ENCODE measurements around the gene SLC7A7.
"Not testable (repeated sequence)": the region's sequence is repeated elsewhere in the genome, so short reads cannot be mapped to it uniquely, and the experiment has no call there.

SLC7A7 gene

GRCh38 chr14:22740020-22740419 is 75.2 kb downstream of the SLC7A7 start:
- no peak overlapping the region for H3K27ac Mint-ChIP-seq
- peaks cover 7% of the 10 kb centered on the region for H3K27me3 Mint-ChIP-seq
- DNase-seq (no peak), ATAC-seq (no peak)
- no peaks in the 10 kb centered on the region for H3K9me3 Mint-ChIP-seq
- H3K4me3 Mint-ChIP-seq, result no peak overlapping the region
- peaks cover 10% of the 10 kb centered on the region for H3K4me1 Mint-ChIP-seq
- H3K36me3 Mint-ChIP-seq (ENCODE audit: low read depth), result no peaks in the 10 kb centered on the region

DNA sequence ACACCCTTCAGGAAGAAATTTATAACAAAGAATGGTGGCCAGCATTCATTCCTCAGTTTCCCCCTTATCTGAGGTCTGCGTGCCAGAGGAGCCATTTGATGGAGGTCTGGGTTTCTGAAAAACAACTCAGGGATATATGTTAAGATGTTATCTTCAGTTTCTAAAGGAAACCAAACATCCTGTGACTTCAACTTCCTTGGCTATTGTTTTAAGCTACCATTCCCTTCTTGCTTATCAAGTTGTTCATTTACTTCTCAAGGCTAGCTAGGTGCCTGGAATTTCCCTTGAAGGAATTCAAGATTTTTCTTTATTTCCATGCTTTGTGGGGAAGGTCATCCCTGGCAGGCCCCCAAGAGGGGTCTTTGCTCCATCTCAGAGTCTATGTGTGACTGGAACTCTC is 75.8 kb downstream of the SLC7A7 start:
- ATAC-seq (no peak), DNase-seq (no peak)
- Mint-ChIP-seq H3K36me3 (ENCODE audit: low read depth) (no peaks in the 10 kb centered on the region), H3K4me1 (peaks cover 10% of the 10 kb centered on the region), H3K9me3 (no peaks in the 10 kb centered on the region), H3K4me3 (no peak overlapping the region), H3K27ac (no peak overlapping the region), H3K27me3 (peaks cover 7% of the 10 kb centered on the region)

GRCh38 chr14:22737052-22737451 is 78.2 kb downstream of the SLC7A7 start:
- ATAC-seq (peak; percentile 98), DNase-seq (peak; percentile 29)

GRCh38 chr14:22736384-22736783 is 78.9 kb downstream of the SLC7A7 start:
- not testable (repeated sequence) for ATAC-seq; H3K9me3 Mint-ChIP-seq; H3K27me3 Mint-ChIP-seq; H3K36me3 Mint-ChIP-seq (ENCODE audit: low read depth); DNase-seq; H3K4me3 Mint-ChIP-seq; H3K27ac Mint-ChIP-seq
- peaks cover 10% of the 10 kb centered on the region for H3K4me1 Mint-ChIP-seq

More at GRCh38 chr14:22737052-22737451, 78.2 kb downstream of the SLC7A7 start:
- H3K27ac Mint-ChIP-seq, result peak overlapping the region; percentile 57
- H3K36me3 Mint-ChIP-seq (ENCODE audit: low read depth), result no peaks in the 10 kb centered on the region
- H3K9me3 Mint-ChIP-seq, result no peaks in the 10 kb centered on the region
- peaks cover 7% of the 10 kb centered on the region for H3K27me3 Mint-ChIP-seq
- peaks cover 10% of the 10 kb centered on the region for H3K4me1 Mint-ChIP-seq
- no peak overlapping the region for H3K4me3 Mint-ChIP-seq

- no peak for DNase-seq
- H3K27ac Mint-ChIP-seq, result no peak overlapping the region
- no peak for ATAC-seq
- peaks cover 10% of the 10 kb centered on the region for H3K4me1 Mint-ChIP-seq
- peaks cover 5% of the 10 kb centered on the region for H3K27me3 Mint-ChIP-seq
- no peaks in the 10 kb centered on the region for H3K9me3 Mint-ChIP-seq
- H3K36me3 Mint-ChIP-seq (ENCODE audit: low read depth), result no peaks in the 10 kb centered on the region
- no peak overlapping the region for H3K4me3 Mint-ChIP-seq
Observed at GRCh38 chr14:22735096-22735495, 80.1 kb downstream of the SLC7A7 start.

DNA sequence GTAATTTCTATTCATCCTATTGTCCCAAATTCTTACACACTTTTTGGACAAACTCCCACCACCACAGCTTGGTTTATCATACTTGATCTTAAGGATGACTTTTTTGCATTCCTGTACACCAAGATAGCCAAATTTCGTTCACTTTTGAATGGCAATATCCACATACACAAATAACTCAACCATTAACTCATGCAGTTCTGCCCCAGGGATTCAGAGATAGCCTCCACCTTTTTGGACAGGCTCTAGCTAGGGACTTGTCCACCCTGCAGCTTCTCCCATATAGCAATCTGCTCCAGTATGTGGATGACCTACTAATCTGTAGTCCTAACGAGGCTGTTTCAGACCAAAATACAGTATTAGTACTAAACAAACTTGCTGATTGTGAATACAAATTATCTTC is 81.4 kb downstream of the SLC7A7 start:
- Mint-ChIP-seq H3K4me1 (peaks cover 9% of the 10 kb centered on the region), H3K4me3 (no peak overlapping the region), H3K9me3 (no peaks in the 10 kb centered on the region), H3K27me3 (peaks cover 5% of the 10 kb centered on the region), H3K27ac (no peak overlapping the region), H3K36me3 (ENCODE audit: low read depth) (no peaks in the 10 kb centered on the region)
- ATAC-seq (no peak), DNase-seq (no peak)

GRCh38 chr14:22732062-22732461 is 83.2 kb downstream of the SLC7A7 start:
- H3K27ac Mint-ChIP-seq; DNase-seq; H3K4me1 Mint-ChIP-seq; H3K9me3 Mint-ChIP-seq; ATAC-seq; H3K27me3 Mint-ChIP-seq; H3K4me3 Mint-ChIP-seq; H3K36me3 Mint-ChIP-seq (ENCODE audit: low read depth): not testable (repeated sequence)

DNA sequence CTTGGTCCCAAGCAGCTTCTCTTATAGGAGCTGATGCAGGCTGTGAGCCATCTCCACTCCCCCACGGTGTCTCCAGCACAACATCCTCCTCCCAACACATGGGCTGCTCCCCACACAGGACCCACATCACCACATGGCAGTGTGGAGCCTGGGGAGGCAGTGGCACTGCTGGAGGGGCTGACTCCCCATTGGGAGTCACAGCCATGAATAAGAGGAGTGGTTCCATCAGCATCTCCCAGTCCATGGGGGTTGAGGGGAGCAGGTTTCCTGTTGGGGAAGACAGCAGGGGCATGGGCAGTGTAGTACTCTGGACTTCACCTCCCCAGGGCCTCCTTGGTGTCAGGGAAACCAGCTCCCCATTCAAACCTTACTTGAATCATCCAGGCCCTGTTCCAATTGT is 89.2 kb downstream of the SLC7A7 start:
- Mint-ChIP-seq H3K4me1 (no peaks in the 10 kb centered on the region), H3K4me3 (no peak overlapping the region), H3K27ac (no peak overlapping the region), H3K9me3 (peaks cover 4% of the 10 kb centered on the region), H3K36me3 (ENCODE audit: low read depth) (no peaks in the 10 kb centered on the region), H3K27me3 (peaks cover 3% of the 10 kb centered on the region)
- no peak for ATAC-seq
- DNase-seq, result no peak

GRCh38 chr14:22725374-22725773 is 89.9 kb downstream of the SLC7A7 start:
- H3K27me3 Mint-ChIP-seq; ATAC-seq; H3K36me3 Mint-ChIP-seq (ENCODE audit: low read depth); H3K4me1 Mint-ChIP-seq; DNase-seq; H3K27ac Mint-ChIP-seq; H3K4me3 Mint-ChIP-seq; H3K9me3 Mint-ChIP-seq: not testable (repeated sequence)

GRCh38 chr14:22724847-22725246 is 90.4 kb downstream of the SLC7A7 start:
- H3K9me3 Mint-ChIP-seq; DNase-seq; H3K4me1 Mint-ChIP-seq; H3K4me3 Mint-ChIP-seq; H3K27me3 Mint-ChIP-seq; H3K36me3 Mint-ChIP-seq (ENCODE audit: low read depth); H3K27ac Mint-ChIP-seq; ATAC-seq: not testable (repeated sequence)

GRCh38 chr14:22723815-22724214 is 91.4 kb downstream of the SLC7A7 start:
- Mint-ChIP-seq H3K4me3 (no peak overlapping the region), H3K4me1 (no peaks in the 10 kb centered on the region), H3K27ac (no peak overlapping the region), H3K27me3 (peaks cover 3% of the 10 kb centered on the region), H3K9me3 (peaks cover 4% of the 10 kb centered on the region), H3K36me3 (ENCODE audit: low read depth) (no peaks in the 10 kb centered on the region)
- DNase-seq, result no peak
- no peak for ATAC-seq
